HG02763 (cell line): Measurements from ENCODE around the gene P2RY14.
"Not testable (repeated sequence)": the region's sequence is repeated elsewhere in the genome, so short reads cannot be mapped to it uniquely, and the experiment has no call there.

Experiments
- ATAC-seq: cut with Tn5 transposase; IDR thresholded peaks from one replicate; pipeline ENCODE4 v1.9.1; 2021; ENCODE audit warnings: mild to moderate bottlenecking, moderate library complexity; ENCODE audit not compliant: unreplicated experiment

The P2RY14 gene

GRCh38 chr3:151262871-151263525 lies 15.3 kb downstream of the P2RY14 start:
- ATAC-seq, result no peak

GRCh38 chr3:151259664-151260063 lies 18.7 kb downstream of the P2RY14 start:
- ATAC-seq, result no peak

- ATAC-seq, result no peak
Measured at GRCh38 chr3:151256749-151257148, 21.6 kb downstream of the P2RY14 start.

- no peak for ATAC-seq
Measured at GRCh38 chr3:151248772-151249337, 29.5 kb downstream of the P2RY14 start.

- ATAC-seq, result not testable (repeated sequence)
Measured at GRCh38 chr3:151242006-151242405, 36.3 kb downstream of the P2RY14 start.

- ATAC-seq, result no peak
Measured at GRCh38 chr3:151236736-151237135, 41.6 kb downstream of the P2RY14 start.

GRCh38 chr3:151236316-151236715 lies 42.0 kb downstream of the P2RY14 start:
- ATAC-seq, result no peak

- no peak for ATAC-seq
Measured at GRCh38 chr3:151234825-151235224, 43.5 kb downstream of the P2RY14 start.

GRCh38 chr3:151232991-151233390 lies 45.4 kb downstream of the P2RY14 start:
- ATAC-seq, result no peak

- not testable (repeated sequence) for ATAC-seq
Measured at GRCh38 chr3:151232403-151232802, 45.9 kb downstream of the P2RY14 start.

- ATAC-seq, result no peak
Measured at GRCh38 chr3:151230646-151231045, 47.7 kb downstream of the P2RY14 start.

GRCh38 chr3:151228666-151229040 lies 49.7 kb downstream of the P2RY14 start:
- ATAC-seq, result no peak

- peak; percentile 87 for ATAC-seq
Measured at GRCh38 chr3:151227807-151228665, 50.3 kb downstream of the P2RY14 start.

- ATAC-seq, result peak; percentile 26
Measured at GRCh38 chr3:151227266-151227806, 51.0 kb downstream of the P2RY14 start.

GRCh38 chr3:151226825-151227224 lies 51.5 kb downstream of the P2RY14 start:
- no peak for ATAC-seq

- ATAC-seq, result no peak
Measured at GRCh38 chr3:151226088-151226563, 52.2 kb downstream of the P2RY14 start.

GRCh38 chr3:151225040-151225975 lies 53.0 kb downstream of the P2RY14 start:
- ATAC-seq, result no peak

- ATAC-seq, result no peak
Measured at GRCh38 chr3:151224268-151224866, 54.0 kb downstream of the P2RY14 start.

- ATAC-seq, result no peak
Measured at GRCh38 chr3:151219056-151219455, 59.3 kb downstream of the P2RY14 start.

GRCh38 chr3:151218136-151218535 lies 60.2 kb downstream of the P2RY14 start:
- no peak for ATAC-seq
